Lower lobe of right lung (tissue), 2 donors: Measurements from ENCODE around the gene GLI3. TPM values are rescaled to one million over a fixed set of nuclear protein-coding genes. Genes with fewer than 3 reads are reported as not detected.

ENCODE experiments used
- ATAC-seq, 2 donors: fragments of 200-7000 bp; cut with Tn5 transposase; one replicate each; pipeline ENCODE4 v1.9.1; 2020 to 2022; ENCODE audit warnings: mild to moderate bottlenecking in 2 of 2, moderate library complexity in 2 of 2
- DNase-seq: peaks from one replicate; pipeline ENCODE4 v3.0.0-alpha.2; 2020
- H3K27ac ChIP-seq: fragments of 200-600 bp; one replicate; pipeline ENCODE4 v1.8.0; 2022
- H3K27me3 ChIP-seq: fragments of 200-600 bp; one replicate; pipeline ENCODE4 v1.8.0; 2022; ENCODE audit warnings: low read depth
- H3K36me3 ChIP-seq: fragments of 200-600 bp; one replicate; pipeline ENCODE4 v1.8.0; 2022; ENCODE audit warnings: mild to moderate bottlenecking
- H3K4me1 ChIP-seq: fragments of 200-600 bp; one replicate; pipeline ENCODE4 v1.8.0; 2022
- H3K4me3 ChIP-seq: fragments of 200-600 bp; one replicate; pipeline ENCODE4 v1.8.0; 2022; ENCODE audit warnings: mild to moderate bottlenecking
- H3K9me3 ChIP-seq: fragments of 200-600 bp; one replicate; pipeline ENCODE4 v1.8.0; 2022
- intact Hi-C: fragments of 100-400 bp; cut with DNase I; formaldehyde crosslinking; loops from one replicate; pipeline ENCODE4 v1.11.0; 2022
- total RNA-seq: library from RNA; stranded (reverse); fragmentation: NEBNext Ultra II Directional; extraction: Animal tissue kit (Norgen Biotek cat#: 25700); gene quantifications from one replicate; pipeline ENCODE4 v1.2.1, GENCODE V29; 2021
- TF ChIP-seq, protein P1 (sequence below): fragments of 200-600 bp; IDR thresholded peaks from one replicate; pipeline ENCODE4 v1.8.0; 2022; ENCODE audit warnings: antibody characterized with exemption, mild to moderate bottlenecking
- donor health status: DM: no; HTN: yes; CAD: no; lungs with severe emphysema.

The GLI3 gene
- total RNA-seq, 1 donor from 2014 or later: 20.7 TPM

GRCh38 chr7:42106562-42106961, 130.4 kb downstream of the GLI3 start:
- TF ChIP-seq, protein P1, sequence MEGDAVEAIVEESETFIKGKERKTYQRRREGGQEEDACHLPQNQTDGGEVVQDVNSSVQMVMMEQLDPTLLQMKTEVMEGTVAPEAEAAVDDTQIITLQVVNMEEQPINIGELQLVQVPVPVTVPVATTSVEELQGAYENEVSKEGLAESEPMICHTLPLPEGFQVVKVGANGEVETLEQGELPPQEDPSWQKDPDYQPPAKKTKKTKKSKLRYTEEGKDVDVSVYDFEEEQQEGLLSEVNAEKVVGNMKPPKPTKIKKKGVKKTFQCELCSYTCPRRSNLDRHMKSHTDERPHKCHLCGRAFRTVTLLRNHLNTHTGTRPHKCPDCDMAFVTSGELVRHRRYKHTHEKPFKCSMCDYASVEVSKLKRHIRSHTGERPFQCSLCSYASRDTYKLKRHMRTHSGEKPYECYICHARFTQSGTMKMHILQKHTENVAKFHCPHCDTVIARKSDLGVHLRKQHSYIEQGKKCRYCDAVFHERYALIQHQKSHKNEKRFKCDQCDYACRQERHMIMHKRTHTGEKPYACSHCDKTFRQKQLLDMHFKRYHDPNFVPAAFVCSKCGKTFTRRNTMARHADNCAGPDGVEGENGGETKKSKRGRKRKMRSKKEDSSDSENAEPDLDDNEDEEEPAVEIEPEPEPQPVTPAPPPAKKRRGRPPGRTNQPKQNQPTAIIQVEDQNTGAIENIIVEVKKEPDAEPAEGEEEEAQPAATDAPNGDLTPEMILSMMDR: no peak
- no peaks in the 10 kb centered on the region for H3K9me3 ChIP-seq
- DNase-seq: no peak
- no peak for ATAC-seq
- no peak overlapping the region for H3K27ac ChIP-seq
- no peak overlapping the region for H3K4me3 ChIP-seq
- H3K27me3 ChIP-seq: no peaks in the 10 kb centered on the region
- no peaks in the 10 kb centered on the region for H3K36me3 ChIP-seq
- H3K4me1 ChIP-seq: peaks cover 52% of the 10 kb centered on the region
- intact Hi-C loops: no loop called here

GRCh38 chr7:42105554-42106358, 131.3 kb downstream of the GLI3 start:
- Histone ChIP-seq H3K27me3 (no peaks in the 10 kb centered on the region), H3K36me3 (no peaks in the 10 kb centered on the region), H3K4me1 (peaks cover 52% of the 10 kb centered on the region), H3K4me3 (no peak overlapping the region), H3K9me3 (no peaks in the 10 kb centered on the region), H3K27ac (no peak overlapping the region)
- intact Hi-C loops: no loop called here
- ATAC-seq (no peak), DNase-seq (no peak)
- TF ChIP-seq, protein P1: no peak

- DNase-seq (no peak), ATAC-seq (no peak)
- peaks cover 47% of the 10 kb centered on the region for H3K4me1 ChIP-seq
- no peak overlapping the region for H3K27ac ChIP-seq
- H3K4me3 ChIP-seq: no peak overlapping the region
- intact Hi-C loops: no loop called here
- no peaks in the 10 kb centered on the region for H3K9me3 ChIP-seq
- TF ChIP-seq, protein P1: no peak
- H3K27me3 ChIP-seq: no peaks in the 10 kb centered on the region
- no peaks in the 10 kb centered on the region for H3K36me3 ChIP-seq
These were observed 132.3 kb downstream of the GLI3 start for GRCh38 chr7:42104694-42105093.

DNA sequence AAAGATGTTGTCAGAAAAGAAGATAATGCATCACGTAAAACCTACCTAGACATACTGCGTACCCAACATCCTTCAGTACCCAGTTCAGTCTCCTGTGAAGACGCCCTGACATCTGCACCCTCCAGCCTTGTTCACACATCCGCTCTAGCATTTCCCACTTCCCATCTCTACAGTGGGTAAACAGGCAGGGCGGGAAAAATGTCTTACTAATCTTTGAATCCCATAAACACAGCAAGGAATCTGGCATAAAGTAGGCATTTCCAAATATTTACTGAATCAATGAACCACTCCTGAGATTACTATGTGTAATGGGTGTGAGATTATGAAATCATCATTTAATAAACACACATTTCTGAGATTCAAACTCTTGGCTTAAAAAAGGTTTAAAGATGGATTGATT, 132.8 kb downstream of the GLI3 start:
- TF ChIP-seq, protein P1: no peak
- Histone ChIP-seq H3K4me3 (no peak overlapping the region), H3K4me1 (peaks cover 42% of the 10 kb centered on the region), H3K27ac (no peak overlapping the region), H3K36me3 (no peaks in the 10 kb centered on the region), H3K9me3 (no peaks in the 10 kb centered on the region), H3K27me3 (no peaks in the 10 kb centered on the region)
- no peak for DNase-seq
- ATAC-seq: peak in 1 of 2 donors; percentile 64
- intact Hi-C loops: no loop called here

DNA sequence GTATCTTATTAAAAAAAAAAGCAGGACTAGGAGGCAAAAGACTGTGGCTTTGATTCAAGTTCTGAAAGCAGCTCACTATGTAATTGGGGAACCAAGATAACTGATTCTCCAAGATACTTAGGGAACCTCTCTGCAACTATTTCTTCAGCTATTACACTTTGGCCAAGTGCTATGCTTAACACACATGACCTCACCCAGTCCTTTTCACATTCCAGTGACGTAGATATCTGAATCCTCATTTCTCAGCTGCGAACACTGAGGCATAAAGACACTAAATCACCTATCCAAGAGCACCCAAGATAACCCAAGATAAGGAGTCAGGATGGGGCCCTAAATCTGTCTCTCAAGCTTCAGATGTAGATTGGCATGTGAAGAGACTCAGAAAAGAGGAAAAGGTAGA, 133.6 kb downstream of the GLI3 start:
- TF ChIP-seq, protein P1: no peak
- peaks cover 34% of the 10 kb centered on the region for H3K4me1 ChIP-seq
- no peaks in the 10 kb centered on the region for H3K9me3 ChIP-seq
- no peaks in the 10 kb centered on the region for H3K36me3 ChIP-seq
- intact Hi-C loops: no loop called here
- no peaks in the 10 kb centered on the region for H3K27me3 ChIP-seq
- ATAC-seq (peak; percentile 34 to 73), DNase-seq (no peak)
- no peak overlapping the region for H3K27ac ChIP-seq
- H3K4me3 ChIP-seq: no peak overlapping the region
